H1 (cell line): ENCODE data around the gene ZC3H14. TPM values are rescaled to one million over a fixed set of nuclear protein-coding genes. Genes with fewer than 3 reads are reported as not detected.

Source experiments
- CTCF ChIA-PET: fragments of 300-600 bp; sonication (Branson Sonifier 250); formaldehyde crosslinking; loops from one replicate; lab custom pipeline; 2021; ENCODE audit not compliant: partially characterized antibody; lab: Charles Lee
- POLR2A ChIA-PET: fragments of 300-600 bp; sonication (Branson Sonifier 250); formaldehyde crosslinking; loops from one replicate; lab custom pipeline; 2021; ENCODE audit warnings: inconsistent platforms; ENCODE audit not compliant: partially characterized antibody; lab: Charles Lee
- DNase-seq, 2 experiments: peaks; one replicate each; pipeline versions ENCODE4 v3.0.0 to v3.0.0-alpha.2; 2010 to 2022; ENCODE audit warnings: low spot score in 2 of 2, low read depth in 1 of 2, mixed read lengths in 1 of 2
- FAIRE-seq: peaks from 2 replicates; lab custom pipeline; 2011; peaks lifted over from hg19 to GRCh38; lab: Jason Lieb, UNC
- H2AFZ ChIP-seq: 2 replicates; pipeline ENCODE4 v1.8.1; 2012; ENCODE audit warnings: low read length, inconsistent platforms
- H2AK5ac ChIP-seq: 2 replicates; pipeline ENCODE4 v1.6.1; 2013; ENCODE audit warnings: low read depth, low read length
- H2BK120ac ChIP-seq: replicated peaks from 2 replicates; pipeline ENCODE3; 2013; ENCODE audit warnings: low read depth, low read length, inconsistent platforms
- H2BK12ac ChIP-seq: 2 replicates; pipeline ENCODE4 v1.6.1; 2013; ENCODE audit warnings: low read depth, low read length
- H2BK15ac ChIP-seq: 2 replicates; pipeline ENCODE4 v1.6.1; 2013; ENCODE audit warnings: low read length
- H2BK20ac ChIP-seq: 2 replicates; pipeline ENCODE4 v1.6.1; 2013; ENCODE audit warnings: low read length
- H2BK5ac ChIP-seq: 2 replicates; pipeline ENCODE4 v1.6.1; 2013; ENCODE audit warnings: low read depth, low read length
- H3K14ac ChIP-seq: 2 replicates; pipeline ENCODE4 v1.6.1; 2013; ENCODE audit warnings: inconsistent platforms; ENCODE audit not compliant: insufficient read length
- H3K18ac ChIP-seq: 2 replicates; pipeline ENCODE4 v1.6.1; 2013; ENCODE audit warnings: low read length; ENCODE audit errors: extremely low read depth
- H3K23ac ChIP-seq: 2 replicates; pipeline ENCODE4 v1.6.1; 2013; ENCODE audit warnings: inconsistent platforms; ENCODE audit not compliant: insufficient read length
- H3K23me2 ChIP-seq: 2 replicates; pipeline ENCODE4 v1.6.1; 2013; ENCODE audit warnings: low read depth, low read length
- H3K27ac ChIP-seq: 2 replicates; pipeline ENCODE4 v1.6.1; 2011; ENCODE audit warnings: low read depth, low read length, inconsistent platforms
- H3K27me3 ChIP-seq, 4 experiments: replicated peaks in 1 of 4; 1 replicate in 1 of 4; 2 replicates in 3 of 4; pipeline versions ENCODE4 v1.6.1 to v1.8.1; 2011 to 2013; ENCODE audit warnings: low read length in 3 of 4, mild to moderate bottlenecking in 3 of 4, inconsistent platforms in 2 of 4, mixed read lengths in 2 of 4, moderate library complexity in 1 of 4; ENCODE audit not compliant: control insufficient read depth in 3 of 4, insufficient read depth in 3 of 4; ENCODE audit errors: extremely low read depth in 1 of 4
- H3K36me3 ChIP-seq, 4 experiments: 2 replicates each; pipeline versions ENCODE4 v1.6.1 to v1.8.1; 2011 to 2013; ENCODE audit warnings: mild to moderate bottlenecking in 4 of 4, low read length in 3 of 4, moderate library complexity in 2 of 4, control low read depth in 1 of 4, inconsistent platforms in 1 of 4; ENCODE audit not compliant: insufficient read depth in 4 of 4, control insufficient read depth in 2 of 4
- H3K4ac ChIP-seq: replicated peaks from 2 replicates; pipeline ENCODE3; 2013; ENCODE audit warnings: low read length, low read depth, mixed read lengths, inconsistent platforms; ENCODE audit not compliant: insufficient read length
- H3K4me1 ChIP-seq, 4 experiments: replicated peaks in 1 of 4; 1 replicate in 1 of 4; 2 replicates in 3 of 4; pipeline versions ENCODE4 v1.6.1 to v1.8.1; 2011 to 2013; ENCODE audit warnings: low read length in 3 of 4, inconsistent platforms in 2 of 4, mixed read lengths in 1 of 4; ENCODE audit not compliant: insufficient read depth in 4 of 4, control insufficient read depth in 3 of 4
- H3K4me2 ChIP-seq, 2 experiments: 2 replicates each; pipeline versions ENCODE4 v1.6.1 to v1.8.1; 2011 to 2013; ENCODE audit warnings: low read depth in 2 of 2, low read length in 2 of 2, control low read depth in 1 of 2, inconsistent platforms in 1 of 2, mild to moderate bottlenecking in 1 of 2; ENCODE audit not compliant: insufficient read depth in 1 of 2
- H3K4me3 ChIP-seq, 4 experiments: fragments of 200-600, 300-600 bp in 1 of 4; sonication (generic), shearing (Covaris generic), sonication (Bioruptor Twin) in 1 of 4; 2 replicates each; pipeline versions ENCODE4 v1.5.1 to v1.8.1; 2011 to 2016; ENCODE audit warnings: low read length in 4 of 4, low read depth in 3 of 4, control low read depth in 2 of 4, inconsistent platforms in 2 of 4, mild to moderate bottlenecking in 2 of 4, mixed read lengths in 1 of 4, moderate library complexity in 1 of 4; ENCODE audit not compliant: insufficient read depth in 2 of 4; ENCODE audit errors: extremely low read depth in 1 of 4
- H3K56ac ChIP-seq: replicated peaks from 2 replicates; pipeline ENCODE3; 2013; ENCODE audit warnings: low read depth, mild to moderate bottlenecking, mixed read lengths, low read length, inconsistent platforms; ENCODE audit not compliant: insufficient read length
- H3K79me1 ChIP-seq: 2 replicates; pipeline ENCODE4 v1.6.1; 2013; ENCODE audit warnings: low read depth, low read length, control low read depth
- H3K79me2 ChIP-seq, 2 experiments: 2 replicates each; pipeline versions ENCODE4 v1.6.1 to v1.8.1; 2012 to 2013; ENCODE audit warnings: low read length in 2 of 2, mild to moderate bottlenecking in 2 of 2, inconsistent platforms in 1 of 2; ENCODE audit not compliant: insufficient read depth in 2 of 2, control insufficient read depth in 1 of 2
- H3K9ac ChIP-seq, 4 experiments: replicated peaks in 1 of 4; 1 replicate in 1 of 4; 2 replicates in 3 of 4; pipeline versions ENCODE4 v1.6.1 to v1.8.1; 2011 to 2013; ENCODE audit warnings: low read depth in 3 of 4, low read length in 3 of 4, control low read depth in 2 of 4, mild to moderate bottlenecking in 2 of 4, moderate library complexity in 2 of 4, inconsistent platforms in 1 of 4; ENCODE audit errors: extremely low read depth in 1 of 4
- H3K9me3 ChIP-seq, 2 experiments: 2 replicates each; pipeline versions ENCODE4 v1.6.1 to v1.8.1; 2012 to 2013; ENCODE audit warnings: mild to moderate bottlenecking in 2 of 2, moderate library complexity in 2 of 2, control low read depth in 1 of 2, inconsistent platforms in 1 of 2, low read depth in 1 of 2, low read length in 1 of 2, mixed read lengths in 1 of 2; ENCODE audit not compliant: insufficient read depth in 2 of 2
- H4K20me1 ChIP-seq, 2 experiments: replicated peaks in 1 of 2; 2 replicates each; pipeline versions ENCODE3 to v1.8.1; 2011 to 2013; ENCODE audit warnings: inconsistent platforms in 2 of 2, low read length in 2 of 2, mild to moderate bottlenecking in 1 of 2; ENCODE audit not compliant: insufficient read depth in 2 of 2, control insufficient read depth in 1 of 2
- H4K5ac ChIP-seq: 2 replicates; pipeline ENCODE4 v1.6.1; 2013; ENCODE audit warnings: low read length, low read depth, mixed read lengths, inconsistent platforms; ENCODE audit not compliant: insufficient read length
- H4K8ac ChIP-seq: 2 replicates; pipeline ENCODE4 v1.8.0; 2013; ENCODE audit warnings: mild to moderate bottlenecking, moderate library complexity, low read length, inconsistent platforms; ENCODE audit not compliant: insufficient read depth; ENCODE audit errors: extremely low read depth
- H4K91ac ChIP-seq: replicated peaks from 2 replicates; pipeline ENCODE3; 2013; ENCODE audit warnings: low read length, mixed read lengths, inconsistent platforms; ENCODE audit not compliant: insufficient read length
- WGBS, 2 experiments: shearing (Covaris generic) in 1 of 2; methylation state at CpG; one replicate each; pipeline versions ENCODE4 v1.1.6 to v1.1.7; 2013 to 2015; ENCODE audit warnings: low lambda C conversion rate in 2 of 2, mixed read lengths in 2 of 2, inconsistent platforms in 1 of 2, low coverage in 1 of 2, missing lambda C conversion rate in 1 of 2; ENCODE audit not compliant: insufficient replicate concordance in 2 of 2, insufficient coverage in 1 of 2, insufficient read length in 1 of 2; ENCODE audit errors: extremely low coverage in 1 of 2, missing lambda C conversion rate in 1 of 2; 5-methylcytosine and 5-hydroxymethylcytosine counted together
- polyA plus RNA-seq, 7 experiments: library from polyadenylated mRNA; depleted of rRNA in 3 of 7; stranded (reverse) in 5 of 7; unstranded in 2 of 7; fragments of >200 nt in 5 of 7; fragments of 200-250 nt in 2 of 7; gene quantifications; 1 replicate in 5 of 7; 2 replicates in 1 of 7; 4 replicates in 1 of 7; pipeline versions ENCODE4 v1.2.1 to v1.2.3, GENCODE V29; 2011 to 2013; ENCODE audit warnings: missing spikeins in 2 of 7, mixed read lengths in 2 of 7
- total RNA-seq: library from RNA; stranded (reverse); fragmentation: NEBNext Ultra II Directional; extraction: Animal tissue kit (Norgen Biotek cat#: 25700); gene quantifications from 2 replicates; pipeline ENCODE4 v1.2.1, GENCODE V29; 2021

Gene ZC3H14
- total and polyA plus RNA-seq, 2 of the 8 experiments (the other 6 are each of a cell fraction or from before 2014, with no cell fraction given) = 86.0 to 99.1 TPM

DNA sequence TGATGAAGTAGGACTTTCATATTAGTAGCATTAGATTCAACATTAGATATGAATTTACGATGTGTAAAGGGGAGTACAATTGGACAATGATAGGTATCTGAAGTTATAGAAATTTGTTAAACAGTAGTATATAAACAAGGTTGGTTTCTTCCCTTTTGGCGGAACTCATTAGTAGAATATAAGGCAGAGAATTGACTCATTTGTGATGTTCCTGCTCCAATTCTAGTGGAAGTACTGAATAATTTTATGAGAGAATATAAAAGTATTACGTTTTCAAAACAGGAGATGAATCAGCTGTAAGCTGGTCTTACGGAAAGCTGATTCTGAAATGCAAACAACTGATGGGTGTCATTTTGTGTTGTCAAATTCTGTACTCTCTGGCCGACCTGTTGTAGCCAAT lies 13.4 kb downstream of the ZC3H14 start:
- ChIA-PET POLR2A (interaction anchor here (0.6 to 0.7 kb wide), 2 partner anchors 47 to 71 kb away, joined by 3 to 4 read pairs; no protein-coding TSS in a partner anchor), CTCF (interaction anchor here (0.6 kb wide), 1 partner anchor 141 kb away, joined by 3 read pairs; no protein-coding TSS in a partner anchor)
- Histone ChIP-seq H4K8ac (no peak overlapping the region), H3K23ac (no peak overlapping the region), H3K23me2 (no peaks in the 10 kb centered on the region), H3K14ac (no peak overlapping the region), H3K4ac (no peak overlapping the region), H3K79me2 (no peaks in the 10 kb centered on the region), H3K4me3 (no peak overlapping the region), H3K56ac (no peak overlapping the region), H3K4me2 (no peak overlapping the region), H3K27ac (no peak overlapping the region), H3K79me1 (no peaks in the 10 kb centered on the region), H2BK15ac (no peak overlapping the region), H3K4me1 (no peaks in the 10 kb centered on the region), H3K18ac (no peak overlapping the region), H2BK120ac (no peak overlapping the region), H3K27me3 (no peaks in the 10 kb centered on the region), H3K9me3 (no peaks in the 10 kb centered on the region), H2BK20ac (no peak overlapping the region), H2BK5ac (no peak overlapping the region), H3K36me3 (peaks cover 37 to 96% (median 71%) of the 10 kb centered on the region in 4 experiments), H2AK5ac (no peak overlapping the region), H4K20me1 (peaks cover 0 to 3% of the 10 kb centered on the region in 2 experiments), H3K9ac (no peak overlapping the region), H4K91ac (no peak overlapping the region), H4K5ac (no peak overlapping the region), H2AFZ (no peak overlapping the region), H2BK12ac (no peak overlapping the region)
- 82 to 100% methylated on average over 1 to 5 of the region's 5 CpGs for WGBS, 2 experiments
- no peak for DNase-seq
- FAIRE-seq = no peak
